Neuron (in vitro differentiated cells): ENCODE results near the gene HYAL1.
A peak's percentile ranks its signal among the peaks of the same experiment; 100 is the strongest.
"Not testable (repeated sequence)": the region's sequence is repeated elsewhere in the genome, so short reads cannot be mapped to it uniquely, and the experiment has no call there.

ENCODE experiments used
- H2AFZ ChIP-seq: one replicate; pipeline ENCODE4 v1.6.1; 2013; ENCODE audit warnings: low read depth, mild to moderate bottlenecking, inconsistent platforms, low read length, moderate library complexity
- H3K27me3 ChIP-seq: one replicate; pipeline ENCODE4 v1.6.1; 2013; ENCODE audit warnings: low read length; ENCODE audit not compliant: insufficient read depth
- H3K36me3 ChIP-seq: one replicate; pipeline ENCODE4 v1.6.1; 2013; ENCODE audit warnings: low read length; ENCODE audit not compliant: insufficient read depth
- H3K4me1 ChIP-seq: one replicate; pipeline ENCODE4 v1.6.1; 2013; ENCODE audit warnings: low read length; ENCODE audit not compliant: insufficient read depth
- H3K4me3 ChIP-seq: 2 replicates; pipeline ENCODE4 v1.5.1; 2013; ENCODE audit warnings: mild to moderate bottlenecking, low read length, moderate library complexity
- H3K9me3 ChIP-seq: one replicate; pipeline ENCODE4 v1.6.1; 2013; ENCODE audit warnings: low read length

Gene HYAL1

DNA sequence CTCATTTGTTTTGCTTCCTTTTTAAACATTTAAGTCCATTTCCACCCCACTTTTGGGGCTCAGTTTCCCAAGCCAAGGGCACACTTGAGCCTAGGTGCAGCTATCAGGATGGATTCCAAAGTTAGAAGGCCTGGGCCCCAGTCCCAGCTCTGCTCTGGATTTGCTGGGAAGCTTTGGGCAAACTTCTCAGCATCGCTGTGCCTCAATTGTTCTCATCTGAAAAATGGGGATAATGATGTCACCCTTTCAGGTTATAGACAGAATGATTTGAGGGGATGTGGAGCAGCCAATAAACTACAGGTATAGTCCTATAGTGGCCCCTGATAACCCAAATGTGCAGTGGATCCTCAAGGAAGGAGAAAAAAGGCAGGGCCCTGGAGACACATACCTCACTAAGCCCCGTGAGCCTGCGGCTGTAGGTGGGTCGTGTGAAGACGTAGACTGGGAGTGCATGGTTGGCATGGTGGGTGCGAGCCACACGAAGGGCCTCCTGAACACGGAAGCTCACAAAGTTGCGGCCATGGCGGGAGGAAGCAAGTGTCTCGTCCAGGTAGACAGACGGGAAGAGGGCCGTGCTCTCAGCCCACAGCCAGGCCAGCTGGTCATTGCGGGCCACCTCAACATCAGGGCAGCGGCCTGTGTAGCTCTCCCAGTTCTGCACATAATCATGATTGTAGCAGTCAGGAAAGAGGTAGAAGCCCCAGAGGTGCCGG, 16.0 kb upstream of the HYAL1 start:
- Histone ChIP-seq H3K36me3 (peaks cover 38% of the 10 kb centered on the region), H3K4me1 (peaks cover 26% of the 10 kb centered on the region), H3K9me3 (peaks cover 2% of the 10 kb centered on the region), H3K27me3 (no peaks in the 10 kb centered on the region), H3K4me3 (no peak overlapping the region), H2AFZ (no peak overlapping the region)

DNA sequence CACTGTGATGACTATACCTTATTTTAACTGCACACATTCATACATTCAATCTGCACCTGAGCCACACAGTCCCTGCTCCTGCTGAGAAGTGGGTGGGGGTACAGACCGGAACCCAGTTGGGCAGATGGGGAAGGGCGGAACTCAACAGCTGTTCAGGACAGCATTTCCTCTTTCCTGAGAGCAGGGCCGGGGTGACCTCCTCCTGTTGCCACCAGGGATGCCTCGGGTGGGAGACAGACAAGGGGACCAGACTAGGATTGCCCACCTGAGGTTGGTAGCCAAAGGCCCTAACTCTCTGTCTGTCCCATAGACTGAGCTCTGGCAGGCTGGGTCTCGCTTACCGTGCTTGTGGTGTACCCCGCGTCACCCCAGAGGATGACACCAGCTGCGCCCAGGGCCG, 15.2 kb upstream of the HYAL1 start:
- Histone ChIP-seq H3K4me1 (peaks cover 25% of the 10 kb centered on the region), H3K27me3 (no peaks in the 10 kb centered on the region), H3K36me3 (peaks cover 42% of the 10 kb centered on the region), H3K9me3 (peaks cover 2% of the 10 kb centered on the region), H2AFZ (no peak overlapping the region), H3K4me3 (no peak overlapping the region)

DNA sequence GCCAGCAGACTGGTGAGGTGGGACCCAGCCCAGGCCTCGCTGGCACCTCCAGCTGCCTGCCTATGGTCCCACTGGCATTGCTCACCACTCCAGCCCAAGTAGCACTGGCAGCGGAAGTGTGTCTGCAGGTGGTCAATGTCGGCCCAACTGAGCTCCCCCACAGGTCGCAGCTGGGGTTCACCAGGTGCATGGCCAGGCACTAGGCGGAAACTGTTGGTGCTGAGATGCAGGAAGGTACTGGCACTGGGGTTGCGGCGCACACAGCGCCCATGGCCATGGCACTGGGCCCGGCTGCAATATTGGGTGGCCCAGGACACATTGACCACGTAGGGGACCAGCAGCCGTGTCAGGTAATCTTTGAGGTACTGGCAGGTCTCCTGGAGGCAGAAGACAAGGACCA, 14.8 kb upstream of the HYAL1 start:
- H3K27me3 ChIP-seq: no peaks in the 10 kb centered on the region
- peaks cover 25% of the 10 kb centered on the region for H3K4me1 ChIP-seq
- no peak overlapping the region for H3K4me3 ChIP-seq
- H3K9me3 ChIP-seq: peaks cover 2% of the 10 kb centered on the region
- peaks cover 43% of the 10 kb centered on the region for H3K36me3 ChIP-seq
- H2AFZ ChIP-seq: no peak overlapping the region

- Histone ChIP-seq H3K36me3 (peaks cover 44% of the 10 kb centered on the region), H3K4me3 (no peak overlapping the region), H2AFZ (no peak overlapping the region), H3K27me3 (no peaks in the 10 kb centered on the region), H3K9me3 (peaks cover 2% of the 10 kb centered on the region), H3K4me1 (peaks cover 25% of the 10 kb centered on the region)
Measured at GRCh38 chr3:50317300-50317699, 13.9 kb upstream of the HYAL1 start.

- Histone ChIP-seq H3K27me3 (no peaks in the 10 kb centered on the region), H3K36me3 (peaks cover 44% of the 10 kb centered on the region), H3K4me3 (no peak overlapping the region), H3K9me3 (peaks cover 2% of the 10 kb centered on the region), H3K4me1 (peaks cover 20% of the 10 kb centered on the region), H2AFZ (no peak overlapping the region)
Measured at GRCh38 chr3:50316657-50317242, 13.4 kb upstream of the HYAL1 start.

GRCh38 chr3:50314816-50315215, 11.4 kb upstream of the HYAL1 start:
- Histone ChIP-seq H3K4me1 (peaks cover 10% of the 10 kb centered on the region), H3K36me3 (peaks cover 41% of the 10 kb centered on the region), H3K4me3 (no peak overlapping the region), H3K27me3 (no peaks in the 10 kb centered on the region), H2AFZ (no peak overlapping the region), H3K9me3 (peaks cover 2% of the 10 kb centered on the region)

- Histone ChIP-seq H2AFZ (no peak overlapping the region), H3K4me1 (peaks cover 5% of the 10 kb centered on the region), H3K4me3 (no peak overlapping the region), H3K36me3 (peaks cover 39% of the 10 kb centered on the region), H3K9me3 (peaks cover 6% of the 10 kb centered on the region), H3K27me3 (no peaks in the 10 kb centered on the region)
Measured at GRCh38 chr3:50314342-50314741, 11.0 kb upstream of the HYAL1 start.

- H3K4me3 ChIP-seq, H3K27me3 ChIP-seq, H2AFZ ChIP-seq, H3K4me1 ChIP-seq: not testable (repeated sequence)
- Histone ChIP-seq H3K9me3 (peaks cover 10% of the 10 kb centered on the region), H3K36me3 (peaks cover 19% of the 10 kb centered on the region)
Measured at GRCh38 chr3:50312041-50312440, 8.7 kb upstream of the HYAL1 start.

DNA sequence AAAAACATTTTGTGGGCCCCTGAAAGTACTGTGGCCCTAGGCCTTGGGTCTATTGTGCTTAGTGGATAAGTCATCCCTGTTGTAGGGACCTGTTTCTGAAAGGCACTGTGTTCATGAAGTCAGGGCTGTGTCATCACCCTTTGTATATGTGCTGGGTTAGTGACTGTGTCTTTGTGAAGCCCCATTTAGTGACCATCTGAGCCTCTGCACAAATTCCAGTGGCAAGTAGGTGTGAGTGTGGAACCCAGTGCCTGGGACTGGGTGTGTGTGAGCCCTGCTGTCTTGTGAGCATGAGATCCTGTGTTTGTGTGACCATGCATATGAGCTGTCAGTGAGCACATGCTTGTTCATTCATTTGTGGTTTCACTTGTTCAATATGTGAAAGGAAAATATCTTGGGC, 1.2 kb upstream of the HYAL1 start:
- no peak overlapping the region for H2AFZ ChIP-seq
- peaks cover 12% of the 10 kb centered on the region for H3K4me1 ChIP-seq
- H3K9me3 ChIP-seq: peaks cover 6% of the 10 kb centered on the region

DNA sequence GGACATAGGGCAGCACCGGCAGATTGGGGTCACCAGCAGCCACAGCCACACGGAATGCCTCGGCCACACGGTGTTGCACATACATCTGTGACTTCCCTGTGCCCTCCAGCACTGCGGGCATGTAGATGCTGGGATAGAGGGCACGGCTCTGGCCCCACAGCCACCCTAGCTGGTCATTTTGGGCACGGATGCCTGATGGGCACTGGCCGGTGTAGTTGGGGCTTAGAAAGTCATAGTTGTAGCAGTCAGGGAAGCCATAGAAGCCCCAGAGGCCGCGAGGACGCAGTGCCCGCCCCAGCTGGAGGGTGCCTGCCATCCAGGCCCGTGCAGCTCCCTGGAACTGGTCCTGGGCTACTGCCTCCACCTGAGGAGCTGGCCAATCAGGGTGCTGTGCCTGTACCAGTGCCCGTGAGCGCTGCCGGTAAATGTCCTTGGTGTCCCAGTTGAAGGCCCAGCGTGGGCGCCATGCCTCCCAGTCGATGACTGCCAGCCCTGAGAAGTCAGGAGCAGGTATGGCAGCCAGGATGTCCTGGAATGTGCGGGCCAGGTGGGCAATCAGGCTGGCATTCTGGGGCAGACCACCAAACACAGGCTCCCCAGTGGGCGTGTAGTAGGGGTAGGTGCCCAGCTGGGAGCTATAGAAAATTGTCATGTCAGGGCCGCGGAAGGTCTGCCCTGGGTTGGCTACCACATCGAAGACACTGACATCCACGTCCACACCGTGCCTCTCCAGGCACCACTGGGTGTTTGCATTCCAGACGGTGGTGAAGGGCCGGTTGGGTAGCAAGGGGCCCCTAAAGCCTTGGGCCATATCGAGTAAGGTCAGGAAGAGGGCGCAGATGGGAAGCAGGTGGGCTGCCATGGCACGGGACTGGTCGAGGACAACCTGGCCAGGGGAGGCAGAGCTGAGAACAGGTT, 1.0 kb downstream of the HYAL1 start:
- no peaks in the 10 kb centered on the region for H3K9me3 ChIP-seq
- no peak overlapping the region for H3K4me3 ChIP-seq
- H3K36me3 ChIP-seq: no peaks in the 10 kb centered on the region
- H2AFZ ChIP-seq: no peak overlapping the region
- peaks cover 18% of the 10 kb centered on the region for H3K4me1 ChIP-seq
- no peaks in the 10 kb centered on the region for H3K27me3 ChIP-seq

More for the DNA sequence above, 1.2 kb upstream of the HYAL1 start:
- peaks cover under 1% of the 10 kb centered on the region for H3K36me3 ChIP-seq
- H3K4me3 ChIP-seq: no peak overlapping the region
- H3K27me3 ChIP-seq: no peaks in the 10 kb centered on the region

GRCh38 chr3:50300681-50301254, 2.6 kb downstream of the HYAL1 start:
- H3K4me3 ChIP-seq: no peak overlapping the region
- H3K27me3 ChIP-seq: no peaks in the 10 kb centered on the region
- H3K9me3 ChIP-seq: no peaks in the 10 kb centered on the region
- peaks cover 18% of the 10 kb centered on the region for H3K4me1 ChIP-seq
- no peak overlapping the region for H2AFZ ChIP-seq
- no peaks in the 10 kb centered on the region for H3K36me3 ChIP-seq

DNA sequence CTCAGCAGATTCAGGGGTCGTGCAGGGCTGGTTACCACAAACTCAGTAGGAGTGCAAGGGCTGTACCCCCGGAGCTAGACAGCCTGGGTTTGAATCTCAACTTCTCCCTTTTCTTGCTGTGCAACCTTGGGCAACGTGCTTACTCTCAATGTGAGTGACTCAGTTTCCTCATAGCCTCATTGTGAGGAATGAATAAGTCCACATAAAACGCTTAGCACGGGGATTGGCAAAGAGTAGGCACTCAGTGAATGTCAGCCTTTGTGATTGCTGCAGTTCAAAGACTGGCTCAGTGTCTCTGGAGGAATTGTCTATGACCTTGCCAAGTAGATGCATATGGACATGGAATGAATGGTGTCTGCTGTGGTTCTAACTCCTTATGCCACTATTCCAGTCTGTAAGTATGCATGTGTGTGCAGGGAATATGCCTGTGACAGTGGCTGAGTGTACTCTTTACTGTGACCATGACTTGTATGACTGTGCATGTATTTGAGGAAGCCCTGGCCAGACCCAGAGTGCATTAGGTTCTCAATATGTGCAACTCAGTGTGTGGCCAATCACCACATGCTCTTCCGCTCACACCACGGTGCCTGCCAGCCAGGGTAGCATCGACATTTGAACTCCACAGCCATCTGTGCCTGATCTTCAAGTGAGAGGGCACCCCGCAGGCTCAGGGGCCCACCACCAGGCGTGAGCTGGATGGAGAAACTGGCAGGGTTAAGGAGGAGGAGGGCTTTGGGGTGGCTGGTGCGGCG, 3.3 kb downstream of the HYAL1 start:
- Histone ChIP-seq H3K4me1 (peaks cover 18% of the 10 kb centered on the region), H3K9me3 (no peaks in the 10 kb centered on the region), H3K4me3 (peak overlapping the region; percentile 66), H2AFZ (no peak overlapping the region), H3K27me3 (no peaks in the 10 kb centered on the region), H3K36me3 (no peaks in the 10 kb centered on the region)
